ENCODE measurements around the gene SEZ6. TPM values are rescaled to one million over a fixed set of nuclear protein-coding genes. Genes with fewer than 3 reads are reported as not detected.

Gene SEZ6
- total RNA-seq, 1 donor from 2014 or later, result not detected

DNA sequence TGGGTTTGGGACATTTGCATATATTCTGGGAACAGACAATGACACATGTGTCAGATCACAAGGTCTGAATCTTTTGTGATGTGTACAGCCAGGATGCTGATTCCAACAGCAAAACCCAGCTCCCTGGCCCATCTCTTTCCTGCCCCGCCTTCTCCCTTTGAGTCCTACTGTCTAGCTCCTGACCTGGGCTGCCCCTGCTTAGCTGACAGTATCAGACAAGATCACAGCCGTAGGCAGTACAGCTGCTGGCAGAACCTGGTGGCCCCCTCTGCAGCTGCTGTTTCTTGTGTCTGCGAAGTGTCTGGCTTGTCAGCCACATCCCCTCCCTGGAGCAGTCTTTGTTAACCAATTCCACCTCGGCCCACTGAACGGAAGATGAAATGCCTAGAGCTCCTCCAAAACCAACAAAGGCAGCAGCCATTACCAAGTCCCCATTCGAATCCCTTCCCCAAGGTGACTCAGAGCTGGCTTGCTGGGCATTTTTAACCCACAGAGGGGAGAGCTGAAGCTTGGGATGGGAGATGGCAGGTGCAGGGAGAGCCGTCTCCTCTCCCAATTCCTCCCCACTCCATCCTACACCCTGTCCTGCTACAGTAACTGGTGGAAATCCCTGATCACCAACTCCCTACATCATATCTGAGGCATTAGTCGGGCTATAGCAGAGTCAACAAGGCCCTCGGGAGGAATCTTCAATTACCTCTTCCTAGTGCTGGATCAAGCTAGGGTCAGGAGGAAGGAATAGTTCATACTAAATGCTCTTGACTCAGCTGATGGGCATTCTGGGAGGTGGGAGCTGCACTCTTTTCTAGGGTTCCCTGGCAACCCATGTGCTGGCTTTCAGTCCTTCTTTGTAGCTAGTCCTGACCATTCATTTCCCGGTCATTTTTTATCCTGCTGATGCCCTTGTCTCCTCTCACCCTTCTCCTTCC, 42.9 kb upstream of the SEZ6 start:
- Histone ChIP-seq H3K4me1 (ENCODE audit: insufficient read depth, low read length) (peaks cover 12% of the 10 kb centered on the region), H3K79me2 (ENCODE audit: insufficient read depth, low read length) (no peaks in the 10 kb centered on the region), H3K9ac (ENCODE audit: low read length) (no peak overlapping the region), H4K20me1 (ENCODE audit: insufficient read depth, low read length) (no peaks in the 10 kb centered on the region), H3K27me3 (ENCODE audit: insufficient read depth, low read length) (peaks cover 6% of the 10 kb centered on the region), H3K36me3 (ENCODE audit: insufficient read depth, low read length) (no peaks in the 10 kb centered on the region), H3K9me3 (ENCODE audit: insufficient read depth, low read depth, low read length) (no peaks in the 10 kb centered on the region), H3K4me3 (ENCODE audit: insufficient read depth, low read depth, low read length) (no peak overlapping the region), H2AFZ (ENCODE audit: low read depth, low read length) (peak overlapping the region; percentile 0), H3K4me2 (ENCODE audit: low read length) (peak overlapping the region; percentile 20), H3K27ac (ENCODE audit: low read depth, low read length) (no peak overlapping the region)
- Mint-ChIP-seq H3K9me3 (ENCODE audit: unreplicated experiment) (no peaks in the 10 kb centered on the region), H3K4me1 (ENCODE audit: low read depth, unreplicated experiment) (peaks cover 14% of the 10 kb centered on the region), H3K4me3 (ENCODE audit: unreplicated experiment) (no peak overlapping the region), H3K36me3 (ENCODE audit: low read depth, unreplicated experiment) (no peaks in the 10 kb centered on the region), H3K27me3 (ENCODE audit: low read depth, unreplicated experiment) (peaks cover 20% of the 10 kb centered on the region), H3K27ac (ENCODE audit: unreplicated experiment) (peak overlapping the region; percentile 69)
- FAIRE-seq (no peak), DNase-seq (ENCODE audit: low read depth) (peak; percentile 20)
- TF ChIP-seq, protein P1, sequence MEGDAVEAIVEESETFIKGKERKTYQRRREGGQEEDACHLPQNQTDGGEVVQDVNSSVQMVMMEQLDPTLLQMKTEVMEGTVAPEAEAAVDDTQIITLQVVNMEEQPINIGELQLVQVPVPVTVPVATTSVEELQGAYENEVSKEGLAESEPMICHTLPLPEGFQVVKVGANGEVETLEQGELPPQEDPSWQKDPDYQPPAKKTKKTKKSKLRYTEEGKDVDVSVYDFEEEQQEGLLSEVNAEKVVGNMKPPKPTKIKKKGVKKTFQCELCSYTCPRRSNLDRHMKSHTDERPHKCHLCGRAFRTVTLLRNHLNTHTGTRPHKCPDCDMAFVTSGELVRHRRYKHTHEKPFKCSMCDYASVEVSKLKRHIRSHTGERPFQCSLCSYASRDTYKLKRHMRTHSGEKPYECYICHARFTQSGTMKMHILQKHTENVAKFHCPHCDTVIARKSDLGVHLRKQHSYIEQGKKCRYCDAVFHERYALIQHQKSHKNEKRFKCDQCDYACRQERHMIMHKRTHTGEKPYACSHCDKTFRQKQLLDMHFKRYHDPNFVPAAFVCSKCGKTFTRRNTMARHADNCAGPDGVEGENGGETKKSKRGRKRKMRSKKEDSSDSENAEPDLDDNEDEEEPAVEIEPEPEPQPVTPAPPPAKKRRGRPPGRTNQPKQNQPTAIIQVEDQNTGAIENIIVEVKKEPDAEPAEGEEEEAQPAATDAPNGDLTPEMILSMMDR (IDR thresholded peaks at IDR 0.05; ENCODE audit: insufficient read depth, low read depth, low read length), result no peak
- TF ChIP-seq EZH2 (IDR thresholded peaks at IDR 0.05; ENCODE audit: insufficient read depth, low read length), result no peak

DNA sequence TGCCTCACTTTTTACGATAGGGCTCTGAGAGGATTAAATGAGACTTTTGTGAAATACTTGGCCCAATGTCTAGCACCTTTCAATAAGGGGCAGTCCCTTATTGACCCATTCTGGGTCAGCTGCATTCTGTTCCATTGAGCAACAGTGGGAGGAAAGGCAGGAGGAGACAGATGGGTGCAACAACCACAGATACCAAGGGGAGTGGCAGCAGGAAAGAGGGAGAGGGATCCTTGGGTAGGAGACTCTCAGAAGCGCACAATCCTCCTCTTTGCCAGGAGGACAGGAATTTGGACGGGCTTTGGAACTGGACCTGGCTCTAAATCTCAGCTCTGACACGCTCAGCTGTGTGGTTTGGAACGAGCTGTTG, 40.6 kb upstream of the SEZ6 start:
- H3K27ac Mint-ChIP-seq (ENCODE audit: unreplicated experiment), result no peak overlapping the region
- FAIRE-seq, result no peak
- no peak overlapping the region for H3K9ac ChIP-seq (ENCODE audit: low read length)

More for the DNA sequence above, 40.6 kb upstream of the SEZ6 start:
- Histone ChIP-seq H3K79me2 (ENCODE audit: insufficient read depth, low read length) (no peaks in the 10 kb centered on the region), H3K4me3 (ENCODE audit: insufficient read depth, low read depth, low read length) (no peak overlapping the region), H4K20me1 (ENCODE audit: insufficient read depth, low read length) (no peaks in the 10 kb centered on the region), H3K4me1 (ENCODE audit: insufficient read depth, low read length) (peaks cover 25% of the 10 kb centered on the region), H2AFZ (ENCODE audit: low read depth, low read length) (no peak overlapping the region), H3K4me2 (ENCODE audit: low read length) (no peak overlapping the region), H3K27ac (ENCODE audit: low read depth, low read length) (no peak overlapping the region), H3K9me3 (ENCODE audit: insufficient read depth, low read depth, low read length) (no peaks in the 10 kb centered on the region), H3K27me3 (ENCODE audit: insufficient read depth, low read length) (peaks cover 6% of the 10 kb centered on the region), H3K36me3 (ENCODE audit: insufficient read depth, low read length) (no peaks in the 10 kb centered on the region)
- Mint-ChIP-seq H3K36me3 (ENCODE audit: low read depth, unreplicated experiment) (no peaks in the 10 kb centered on the region), H3K4me1 (ENCODE audit: low read depth, unreplicated experiment) (peaks cover 27% of the 10 kb centered on the region), H3K9me3 (ENCODE audit: unreplicated experiment) (no peaks in the 10 kb centered on the region), H3K27me3 (ENCODE audit: low read depth, unreplicated experiment) (peaks cover 11% of the 10 kb centered on the region), H3K4me3 (ENCODE audit: unreplicated experiment) (no peak overlapping the region)
- TF ChIP-seq, protein P1 (IDR thresholded peaks at IDR 0.05; ENCODE audit: insufficient read depth, low read depth, low read length), result no peak
- TF ChIP-seq EZH2 (IDR thresholded peaks at IDR 0.05; ENCODE audit: insufficient read depth, low read length), result no peak
- DNase-seq (ENCODE audit: low read depth), result no peak
